GM12873 (cell line): ENCODE measurements around the gene KASH5.

Experiments used
- TF ChIP-seq, protein P1 (sequence below): IDR thresholded peaks from 2 replicates; pipeline ENCODE4 v1.5.1; 2012; ENCODE audit warnings: low read depth, mild to moderate bottlenecking, moderate library complexity, low read length, control low read depth; ENCODE audit not compliant: insufficient read depth; ENCODE audit errors: missing control alignments

KASH5 gene

GRCh38 chr19:49421039-49421877, 33.2 kb downstream of the KASH5 start:
- TF ChIP-seq, protein P1, sequence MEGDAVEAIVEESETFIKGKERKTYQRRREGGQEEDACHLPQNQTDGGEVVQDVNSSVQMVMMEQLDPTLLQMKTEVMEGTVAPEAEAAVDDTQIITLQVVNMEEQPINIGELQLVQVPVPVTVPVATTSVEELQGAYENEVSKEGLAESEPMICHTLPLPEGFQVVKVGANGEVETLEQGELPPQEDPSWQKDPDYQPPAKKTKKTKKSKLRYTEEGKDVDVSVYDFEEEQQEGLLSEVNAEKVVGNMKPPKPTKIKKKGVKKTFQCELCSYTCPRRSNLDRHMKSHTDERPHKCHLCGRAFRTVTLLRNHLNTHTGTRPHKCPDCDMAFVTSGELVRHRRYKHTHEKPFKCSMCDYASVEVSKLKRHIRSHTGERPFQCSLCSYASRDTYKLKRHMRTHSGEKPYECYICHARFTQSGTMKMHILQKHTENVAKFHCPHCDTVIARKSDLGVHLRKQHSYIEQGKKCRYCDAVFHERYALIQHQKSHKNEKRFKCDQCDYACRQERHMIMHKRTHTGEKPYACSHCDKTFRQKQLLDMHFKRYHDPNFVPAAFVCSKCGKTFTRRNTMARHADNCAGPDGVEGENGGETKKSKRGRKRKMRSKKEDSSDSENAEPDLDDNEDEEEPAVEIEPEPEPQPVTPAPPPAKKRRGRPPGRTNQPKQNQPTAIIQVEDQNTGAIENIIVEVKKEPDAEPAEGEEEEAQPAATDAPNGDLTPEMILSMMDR, result no peak

DNA sequence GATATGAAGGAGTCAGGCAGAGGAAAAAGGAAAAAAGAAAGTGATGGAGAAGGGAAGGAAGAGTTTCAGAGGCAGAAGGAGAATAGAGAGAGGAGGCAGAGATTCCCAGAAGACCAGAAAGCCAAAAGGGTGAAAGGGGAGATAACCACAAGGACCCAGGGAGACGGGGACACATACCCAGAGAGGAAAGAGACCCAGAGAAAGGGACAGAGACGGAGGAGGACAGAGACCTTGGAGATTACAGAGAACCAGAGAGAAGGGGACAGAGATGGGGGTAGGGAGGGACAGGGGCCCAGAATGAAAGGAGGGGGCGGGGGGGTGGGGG, 33.8 kb downstream of the KASH5 start:
- TF ChIP-seq, protein P1, result no peak

GRCh38 chr19:49422407-49423070, 34.5 kb downstream of the KASH5 start:
- TF ChIP-seq, protein P1, result peak; percentile 68

DNA sequence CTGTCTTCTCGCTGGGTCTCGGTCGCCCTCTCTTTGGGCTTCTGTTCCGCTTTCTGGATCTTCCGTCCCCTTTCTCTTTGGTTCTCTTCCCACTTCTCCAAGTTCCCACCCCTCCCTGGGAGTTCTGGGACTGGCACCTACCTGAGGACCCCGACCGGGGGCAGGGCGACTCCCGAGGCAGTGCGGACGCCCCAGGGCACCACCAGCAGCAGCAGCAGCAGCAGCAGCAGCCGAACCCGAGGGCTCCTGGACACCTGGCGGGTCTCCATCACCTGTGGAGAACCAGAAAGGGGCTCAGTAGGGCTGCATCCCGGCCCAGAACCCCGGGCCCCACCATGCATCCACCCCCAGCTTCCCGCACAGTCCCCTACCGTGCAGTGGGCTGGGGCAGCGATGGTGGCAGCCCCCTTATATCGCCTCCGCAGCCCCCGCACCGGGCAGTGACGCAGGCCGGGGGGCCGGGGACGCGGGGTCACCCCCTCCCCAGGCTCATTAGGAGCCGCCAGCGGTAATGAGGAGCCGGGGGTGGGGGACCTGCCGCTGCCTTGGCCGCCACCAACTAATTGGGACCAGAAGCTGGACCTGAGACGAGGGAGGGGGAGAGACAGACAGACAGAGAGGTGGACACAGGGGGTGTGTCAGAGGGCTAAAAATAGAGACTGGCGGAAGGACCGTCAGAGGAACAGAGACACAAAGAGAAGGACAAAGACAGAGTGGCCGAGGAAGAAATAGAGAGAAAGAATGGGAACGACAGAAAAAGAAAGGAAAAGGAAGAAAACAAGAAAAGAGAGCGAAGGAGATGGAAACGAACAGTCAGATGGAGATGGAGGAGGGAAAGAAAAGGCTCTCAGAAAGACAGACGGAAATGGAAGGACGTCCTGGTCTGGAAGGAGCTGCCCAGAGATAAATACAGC, 35.3 kb downstream of the KASH5 start, which contains the start of gene PTH2:
Gene PTH2, minus strand, starts transcription at position 371 of the 914 bp plus-strand sequence. Its CDS starts 102 bp downstream, at position 269.
- TF ChIP-seq, protein P1, result no peak

DNA sequence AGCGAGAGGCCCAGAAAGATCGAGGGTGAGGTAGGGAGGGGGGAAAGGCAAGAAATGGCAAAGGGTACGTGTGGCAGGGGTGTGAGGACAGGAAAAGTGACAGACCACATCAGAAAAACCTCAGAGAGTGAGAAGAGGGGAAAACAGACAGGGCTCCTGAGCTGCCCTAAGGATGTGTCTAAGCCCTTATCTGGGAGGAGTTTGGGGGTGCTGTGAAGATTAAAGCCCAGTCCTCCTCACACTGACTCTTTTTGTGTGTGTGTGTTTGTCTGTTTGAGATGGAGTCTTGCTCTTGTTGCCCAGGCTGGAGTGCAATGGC, 35.9 kb downstream of the KASH5 start:
- TF ChIP-seq, protein P1, result no peak

GRCh38 chr19:49425178-49425577, 37.1 kb downstream of the KASH5 start, which contains the start of gene GFY:
GFY (plus strand) TSS chr19:49425388; CDS start chr19:49426431, 1,043 bp downstream.
- TF ChIP-seq, protein P1, result no peak
